Caco-2 (cell line): ENCODE measurements around the gene TRPC1. TPM values are rescaled to one million over a fixed set of nuclear protein-coding genes. Genes with fewer than 3 reads are reported as not detected.

Experiments
- Bru-seq: library from RNA; stranded (reverse); fragments of 400-500 nt; gene quantifications from one replicate; lab custom pipeline; 2021; lab: Mats Ljungman, UMichigan
- BruChase-seq, 2 experiments: library from RNA; stranded (reverse); fragments of 400-500 nt; gene quantifications; one replicate each; lab custom pipeline; 2021; lab: Mats Ljungman, UMichigan
- BruUV-seq: library from RNA; stranded (reverse); fragments of 400-500 nt; replicated peaks from 2 replicates; lab custom pipeline; 2021; lab: Mats Ljungman, UMichigan
- CTCF ChIA-PET: fragments of 300-600 bp; sonication (Branson Sonifier 250); formaldehyde crosslinking; loops from one replicate; lab custom pipeline; 2022; ENCODE audit warnings: antibody characterized with exemption; lab: Charles Lee
- POLR2A ChIA-PET: fragments of 300-600 bp; sonication (Branson Sonifier 250); formaldehyde crosslinking; loops from one replicate; lab custom pipeline; 2022; ENCODE audit warnings: antibody characterized with exemption; lab: Charles Lee
- DNase-seq, 2 experiments: peaks; one replicate each; pipeline versions ENCODE4 v3.0.0 to v3.0.0-alpha.2; 2020 to 2022
- H3K27me3 ChIP-seq: replicated peaks from 2 replicates; pipeline ENCODE4 v1.6.0; 2011; ENCODE audit warnings: low read length; ENCODE audit not compliant: control insufficient read depth, insufficient read depth
- H3K36me3 ChIP-seq: 2 replicates; pipeline ENCODE4 v1.5.1; 2011; ENCODE audit warnings: low read length; ENCODE audit not compliant: control insufficient read depth, insufficient read depth
- H3K4me1 ChIP-seq: fragments of 250-450 bp; sonication (Bioruptor Pico); 2 replicates; pipeline ENCODE4 v1.5.1; 2020; ENCODE audit warnings: mild to moderate bottlenecking
- H3K4me3 ChIP-seq: 2 replicates; pipeline ENCODE4 v1.5.1; 2011; ENCODE audit warnings: low read depth, mild to moderate bottlenecking, control low read depth, low read length
- H3K9me3 ChIP-seq: fragments of 250-450 bp; sonication (Bioruptor Pico); 2 replicates; pipeline ENCODE4 v1.5.1; 2020; ENCODE audit warnings: mild to moderate bottlenecking, moderate library complexity
- H3K27ac Mint-ChIP-seq: one replicate; pipeline ENCODE4 v1.8.0; 2022; ENCODE audit warnings: mixed read lengths; ENCODE audit not compliant: unreplicated experiment
- H3K27me3 Mint-ChIP-seq: one replicate; pipeline ENCODE4 v1.8.0; 2022; ENCODE audit warnings: mixed read lengths; ENCODE audit not compliant: insufficient read depth, unreplicated experiment
- H3K36me3 Mint-ChIP-seq: one replicate; pipeline ENCODE4 v1.8.0; 2022; ENCODE audit warnings: mild to moderate bottlenecking, mixed read lengths; ENCODE audit not compliant: insufficient read depth, unreplicated experiment
- H3K4me1 Mint-ChIP-seq: one replicate; pipeline ENCODE4 v1.8.0; 2022; ENCODE audit warnings: low read depth, mixed read lengths; ENCODE audit not compliant: unreplicated experiment
- H3K4me3 Mint-ChIP-seq: one replicate; pipeline ENCODE4 v1.8.0; 2022; ENCODE audit warnings: mild to moderate bottlenecking, moderate library complexity, mixed read lengths; ENCODE audit not compliant: unreplicated experiment
- H3K9me3 Mint-ChIP-seq: one replicate; pipeline ENCODE4 v1.8.0; 2022; ENCODE audit warnings: mixed read lengths; ENCODE audit not compliant: unreplicated experiment
- CTCF ChIP-seq, 2 experiments: fragments of 200-600 bp in 1 of 2; IDR thresholded peaks; 1 replicate in 1 of 2; 2 replicates in 1 of 2; pipeline versions ENCODE4 v1.5.1 to v1.8.0; 2011 to 2022; ENCODE audit warnings: antibody characterized with exemption in 1 of 2, control low read depth in 1 of 2, inconsistent platforms in 1 of 2, low read depth in 1 of 2, low read length in 1 of 2, mild to moderate bottlenecking in 1 of 2, moderate library complexity in 1 of 2; ENCODE audit not compliant: insufficient read depth in 1 of 2, severe bottlenecking in 1 of 2, unreplicated experiment in 1 of 2
- intact Hi-C: fragments of 100-400 bp; cut with micrococcal nuclease; formaldehyde crosslinking; loops from one replicate; pipeline ENCODE4 v1.10.0; 2022; ENCODE audit not compliant: unreplicated experiment
- long read RNA-seq: library from polyadenylated mRNA; stranded (forward); transcript quantifications from one replicate; pipeline ENCODE4 v2.0.0, GENCODE V29; 2022
- total RNA-seq: library from RNA; stranded (reverse); gene quantifications from 2 replicates; pipeline ENCODE4 v1.2.3, GENCODE V29; 2022

Gene TRPC1
- total RNA-seq (7.9 and 8.3 TPM in 2 replicates), Bru-seq, nascent RNA (percentile 68 among the genes with signal in this experiment), BruChase-seq, experiment 1, labeled RNA remaining after a 2-hour chase (percentile 75 among the genes with signal in this experiment), BruChase-seq, experiment 2, labeled RNA remaining after a 6-hour chase (percentile 68 among the genes with signal in this experiment)
- long read RNA-seq, partial matches to known transcripts, result 1 of 7 reads
- long read RNA-seq, other reads (novel, unspliced or antisense), result 6 of 7 reads

- CTCF ChIA-PET, result interaction anchor here (0.6 to 1.1 kb wide), 3 partner anchors 137 to 279 kb away, joined by 3 to 4 read pairs (median 3); no protein-coding TSS in a partner anchor
- Histone ChIP-seq H3K36me3 (no peaks in the 10 kb centered on the region), H3K9me3 (no peaks in the 10 kb centered on the region), H3K4me3 (peak within 1 kb of the TSS; percentile 87), H3K27me3 (no peaks in the 10 kb centered on the region), H3K4me1 (peaks cover 10% of the 10 kb centered on the region; the same call in 1 of the 2 replicates)
- no TSS peak for BruUV-seq
- intact Hi-C loops, result loop anchor here (2.0 kb wide), 2 partner anchors 127 to 137 kb away; partner anchors contain the start of gene PLS1
- peaks cover 3% of the 10 kb centered on the region for H3K27me3 Mint-ChIP-seq
- no peak for TF ChIP-seq CTCF (IDR thresholded peaks at IDR 0.05; ENCODE audit: insufficient read depth in 1 of 2, low read depth in 1 of 2, low read length in 1 of 2, severe bottlenecking in 1 of 2, unreplicated experiment in 1 of 2)
- peak within 1 kb of the TSS; percentile 94 for H3K27ac Mint-ChIP-seq
- POLR2A ChIA-PET, result interaction anchor here (0.6 to 1.6 kb wide), 3 partner anchors 128 to 173 kb away, joined by 4 to 5 read pairs (median 4); partner anchors contain the start of gene ATR
- peak; percentile 81 to 85 for DNase-seq
- H3K4me3 Mint-ChIP-seq, result peak within 1 kb of the TSS; percentile 91
- no peaks in the 10 kb centered on the region for H3K4me1 Mint-ChIP-seq
- H3K36me3 Mint-ChIP-seq, result peaks cover 10% of the 10 kb centered on the region
- H3K9me3 Mint-ChIP-seq, result peaks cover 6% of the 10 kb centered on the region
These were observed at the start of gene TRPC1 for GRCh38 chr3:142723968-142724681. Gene TRPC1 (plus strand): TSS chr3:142724034. CDS start chr3:142724560, 526 bp downstream.

GRCh38 chr3:142676151-142676550 lies 47.7 kb upstream of the TRPC1 start:
- no peak for DNase-seq
- Histone ChIP-seq H3K4me1 (no peaks in the 10 kb centered on the region), H3K9me3 (no peaks in the 10 kb centered on the region), H3K4me3 (no peak overlapping the region), H3K27me3 (no peaks in the 10 kb centered on the region), H3K36me3 (no peaks in the 10 kb centered on the region)
- no TSS peak for BruUV-seq
- intact Hi-C loops, result no loop called here
- Mint-ChIP-seq H3K36me3 (no peaks in the 10 kb centered on the region), H3K27me3 (no peaks in the 10 kb centered on the region), H3K4me3 (no peak overlapping the region), H3K9me3 (no peaks in the 10 kb centered on the region), H3K27ac (no peak overlapping the region), H3K4me1 (no peaks in the 10 kb centered on the region)
- ChIA-PET CTCF (no interaction called here), POLR2A (no interaction called here)
- TF ChIP-seq CTCF (IDR thresholded peaks at IDR 0.05; ENCODE audit: insufficient read depth in 1 of 2, low read depth in 1 of 2, low read length in 1 of 2, severe bottlenecking in 1 of 2, unreplicated experiment in 1 of 2), result no peak

GRCh38 chr3:142680710-142681109 lies 43.1 kb upstream of the TRPC1 start:
- H3K36me3 Mint-ChIP-seq, result no peaks in the 10 kb centered on the region
- TF ChIP-seq CTCF (IDR thresholded peaks at IDR 0.05; ENCODE audit: insufficient read depth in 1 of 2, low read depth in 1 of 2, low read length in 1 of 2, severe bottlenecking in 1 of 2, unreplicated experiment in 1 of 2), result peak in 1 of 2 experiments; percentile 12
- no peaks in the 10 kb centered on the region for H3K9me3 Mint-ChIP-seq
- no peaks in the 10 kb centered on the region for H3K4me1 Mint-ChIP-seq
- Histone ChIP-seq H3K4me1 (no peaks in the 10 kb centered on the region), H3K36me3 (no peaks in the 10 kb centered on the region), H3K9me3 (no peaks in the 10 kb centered on the region), H3K4me3 (no peak overlapping the region), H3K27me3 (no peaks in the 10 kb centered on the region)
- ChIA-PET POLR2A (interaction anchor here (0.9 kb wide), 1 partner anchor 94 kb away, joined by 3 read pairs; no protein-coding TSS in a partner anchor), CTCF (interaction anchor here (1.0 to 1.1 kb wide), 5 partner anchors 72 to 108 kb away, joined by 4 to 30 read pairs (median 6); no protein-coding TSS in a partner anchor)
- peak in 1 of 2 experiments; percentile 6 for DNase-seq
- no peak overlapping the region for H3K27ac Mint-ChIP-seq
- no peaks in the 10 kb centered on the region for H3K27me3 Mint-ChIP-seq
- intact Hi-C loops, result loop anchor here (1.0 kb wide), 1 partner anchor 93 kb away; no protein-coding TSS in a partner anchor
- H3K4me3 Mint-ChIP-seq, result no peak overlapping the region
- BruUV-seq, result no TSS peak
